Uterus (tissue), 2 donors: ENCODE measurements around the gene NABP2.

ENCODE experiments used
- POLR2A ChIP-seq, 2 donors: fragments of 450-650 bp; IDR thresholded peaks; one replicate each; pipeline ENCODE4 v1.6.1; 2016; ENCODE audit warnings: antibody characterized with exemption in 2 of 2, mild to moderate bottlenecking in 1 of 2, moderate library complexity in 1 of 2
- TF ChIP-seq, protein P1 (sequence below), 4 experiments: fragments of 200-600 bp in 2 of 4; fragments of 450-650 bp in 2 of 4; sonication (generic) in 2 of 4; IDR thresholded peaks; one replicate each; pipeline ENCODE4 v1.5.1; 2016 to 2019; ENCODE audit warnings: antibody characterized with exemption in 4 of 4, mild to moderate bottlenecking in 2 of 4, moderate library complexity in 1 of 4

DNA sequence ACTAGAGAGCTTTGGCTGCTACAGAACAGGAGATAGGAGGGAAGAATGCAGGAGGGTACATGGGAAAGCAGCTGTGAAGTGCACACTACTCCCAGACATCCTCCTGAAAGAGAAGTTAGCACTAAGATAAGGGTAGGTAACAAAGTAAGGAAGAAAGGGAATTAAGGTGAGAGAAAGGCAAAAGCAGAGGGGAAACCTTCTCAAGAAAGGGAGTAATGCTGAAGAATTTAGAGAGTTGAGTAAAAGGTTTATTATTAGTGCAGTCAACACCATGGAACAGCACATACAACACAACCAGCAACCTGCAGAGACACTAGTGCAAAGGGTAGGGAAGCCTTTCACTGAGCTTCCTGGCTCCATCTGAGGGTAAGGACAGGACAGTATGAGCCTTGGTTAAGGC is 19.9 kb upstream of the NABP2 start:
- TF ChIP-seq, protein P1, sequence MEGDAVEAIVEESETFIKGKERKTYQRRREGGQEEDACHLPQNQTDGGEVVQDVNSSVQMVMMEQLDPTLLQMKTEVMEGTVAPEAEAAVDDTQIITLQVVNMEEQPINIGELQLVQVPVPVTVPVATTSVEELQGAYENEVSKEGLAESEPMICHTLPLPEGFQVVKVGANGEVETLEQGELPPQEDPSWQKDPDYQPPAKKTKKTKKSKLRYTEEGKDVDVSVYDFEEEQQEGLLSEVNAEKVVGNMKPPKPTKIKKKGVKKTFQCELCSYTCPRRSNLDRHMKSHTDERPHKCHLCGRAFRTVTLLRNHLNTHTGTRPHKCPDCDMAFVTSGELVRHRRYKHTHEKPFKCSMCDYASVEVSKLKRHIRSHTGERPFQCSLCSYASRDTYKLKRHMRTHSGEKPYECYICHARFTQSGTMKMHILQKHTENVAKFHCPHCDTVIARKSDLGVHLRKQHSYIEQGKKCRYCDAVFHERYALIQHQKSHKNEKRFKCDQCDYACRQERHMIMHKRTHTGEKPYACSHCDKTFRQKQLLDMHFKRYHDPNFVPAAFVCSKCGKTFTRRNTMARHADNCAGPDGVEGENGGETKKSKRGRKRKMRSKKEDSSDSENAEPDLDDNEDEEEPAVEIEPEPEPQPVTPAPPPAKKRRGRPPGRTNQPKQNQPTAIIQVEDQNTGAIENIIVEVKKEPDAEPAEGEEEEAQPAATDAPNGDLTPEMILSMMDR (IDR thresholded peaks at IDR 0.05): no peak
- no peak for TF ChIP-seq POLR2A (IDR thresholded peaks at IDR 0.05)
